Vagina (tissue), 2 donors: ENCODE data around the gene UPB1. TPM values are rescaled to one million over a fixed set of nuclear protein-coding genes. Genes with fewer than 3 reads are reported as not detected.

Experiments
- DNase-seq, 2 donors: peaks; one replicate each; pipeline ENCODE4 v3.0.0-alpha.2; 2017; ENCODE audit errors: extremely low spot score in 2 of 2
- H3K27ac ChIP-seq: fragments of 200-600 bp; sonication (generic); one replicate; pipeline ENCODE4 v1.5.1; 2019
- H3K27me3 ChIP-seq: fragments of 200-600 bp; sonication (generic); one replicate; pipeline ENCODE4 v1.5.1; 2019
- H3K36me3 ChIP-seq, 2 donors: fragments of 200-600 bp; sonication (generic); one replicate each; pipeline ENCODE4 v1.5.1; 2017 to 2019
- H3K4me1 ChIP-seq: fragments of 200-600 bp; sonication (generic); one replicate; pipeline ENCODE4 v1.5.1; 2019
- H3K4me3 ChIP-seq, 2 donors: fragments of 200-600 bp; sonication (generic); 1 replicate in 1 of 2; 2 replicates in 1 of 2; pipeline ENCODE4 v1.5.1; 2016 to 2019
- H3K9me3 ChIP-seq: fragments of 200-600 bp; sonication (generic); one replicate; pipeline ENCODE4 v1.5.1; 2019
- CTCF ChIP-seq, 3 experiments: fragments of 450-650 bp in 2 of 3; fragments of 200-600 bp in 1 of 3; sonication (generic) in 1 of 3; IDR thresholded peaks; one replicate each; pipeline ENCODE4 v1.5.1; 2017 to 2019; ENCODE audit warnings: antibody characterized with exemption in 3 of 3, mild to moderate bottlenecking in 2 of 3, moderate library complexity in 2 of 3
- POLR2A ChIP-seq, 2 donors: fragments of 450-650 bp; IDR thresholded peaks; one replicate each; pipeline ENCODE4 v1.6.1; 2017; ENCODE audit warnings: antibody characterized with exemption in 2 of 2, mild to moderate bottlenecking in 2 of 2, moderate library complexity in 2 of 2
- POLR2AphosphoS5 ChIP-seq, 2 donors: sonication (generic); formaldehyde crosslinking; IDR thresholded peaks; one replicate each; pipeline ENCODE4 v1.9.0; 2017; ENCODE audit warnings: antibody characterized with exemption in 2 of 2, mild to moderate bottlenecking in 2 of 2, low read depth in 1 of 2; ENCODE audit not compliant: insufficient read depth in 1 of 2
- intact Hi-C: fragments of 100-400 bp; cut with DNase I; formaldehyde crosslinking; loops from one replicate; pipeline ENCODE4 v1.15.1; 2023
- total RNA-seq: library from RNA; depleted of rRNA; stranded (reverse); fragments of >200 nt; gene quantifications from one replicate; pipeline ENCODE4 v1.2.3, GENCODE V29; 2016

UPB1 gene
- total RNA-seq, 1 donor from 2014 or later, result not detected

- no peaks in the 10 kb centered on the region for H3K9me3 ChIP-seq
- intact Hi-C loops, result loop anchor here (5.0 kb wide), 1 partner anchor 83 kb away; no protein-coding TSS in a partner anchor
- TF ChIP-seq CTCF (IDR thresholded peaks at IDR 0.05) (no peak), POLR2A (IDR thresholded peaks at IDR 0.05) (no peak), POLR2AphosphoS5 (IDR thresholded peaks at IDR 0.05; ENCODE audit: insufficient read depth in 1 of 2, low read depth in 1 of 2) (no peak)
- H3K36me3 ChIP-seq, result no peaks in the 10 kb centered on the region
- no peak for DNase-seq
- H3K4me1 ChIP-seq, result no peaks in the 10 kb centered on the region
- no peaks in the 10 kb centered on the region for H3K27me3 ChIP-seq
- no peak overlapping the region for H3K27ac ChIP-seq
- H3K4me3 ChIP-seq, result no peak overlapping the region
Observed at GRCh38 chr22:24504956-24505736, 10.0 kb downstream of the UPB1 start.

- no peaks in the 10 kb centered on the region for H3K36me3 ChIP-seq
- DNase-seq, result no peak
- H3K27me3 ChIP-seq, result no peaks in the 10 kb centered on the region
- intact Hi-C loops, result no loop called here
- TF ChIP-seq POLR2A (IDR thresholded peaks at IDR 0.05) (no peak), CTCF (IDR thresholded peaks at IDR 0.05) (no peak), POLR2AphosphoS5 (IDR thresholded peaks at IDR 0.05; ENCODE audit: insufficient read depth in 1 of 2, low read depth in 1 of 2) (no peak)
- peaks cover 9% of the 10 kb centered on the region for H3K4me1 ChIP-seq
- H3K27ac ChIP-seq, result no peak overlapping the region
- H3K9me3 ChIP-seq, result no peaks in the 10 kb centered on the region
- H3K4me3 ChIP-seq, result no peak overlapping the region
Observed at GRCh38 chr22:24506802-24507438, 11.8 kb downstream of the UPB1 start.

GRCh38 chr22:24507716-24508115 lies 12.6 kb downstream of the UPB1 start:
- H3K4me3 ChIP-seq, result no peak overlapping the region
- H3K27me3 ChIP-seq, result no peaks in the 10 kb centered on the region
- H3K36me3 ChIP-seq, result no peaks in the 10 kb centered on the region
- intact Hi-C loops, result no loop called here
- TF ChIP-seq POLR2AphosphoS5 (IDR thresholded peaks at IDR 0.05; ENCODE audit: insufficient read depth in 1 of 2, low read depth in 1 of 2) (no peak), POLR2A (IDR thresholded peaks at IDR 0.05) (no peak), CTCF (IDR thresholded peaks at IDR 0.05) (no peak)
- H3K27ac ChIP-seq, result no peak overlapping the region
- no peaks in the 10 kb centered on the region for H3K9me3 ChIP-seq
- no peak for DNase-seq
- peaks cover 9% of the 10 kb centered on the region for H3K4me1 ChIP-seq

- Histone ChIP-seq H3K27me3 (no peaks in the 10 kb centered on the region), H3K4me3 (no peak overlapping the region), H3K27ac (no peak overlapping the region), H3K9me3 (no peaks in the 10 kb centered on the region), H3K4me1 (peaks cover 10% of the 10 kb centered on the region), H3K36me3 (no peaks in the 10 kb centered on the region)
- TF ChIP-seq CTCF (IDR thresholded peaks at IDR 0.05), result no peak
- TF ChIP-seq POLR2AphosphoS5 (IDR thresholded peaks at IDR 0.05; ENCODE audit: insufficient read depth in 1 of 2, low read depth in 1 of 2), result no peak
- no peak for TF ChIP-seq POLR2A (IDR thresholded peaks at IDR 0.05)
- DNase-seq, result no peak
- intact Hi-C loops, result no loop called here
Observed at GRCh38 chr22:24510637-24511625, 15.8 kb downstream of the UPB1 start.
